Measurements from ENCODE around the gene NOS1AP. TPM values are rescaled to one million over a fixed set of nuclear protein-coding genes. Genes with fewer than 3 reads are reported as not detected.
"Not testable (repeated sequence)": the region's sequence is repeated elsewhere in the genome, so short reads cannot be mapped to it uniquely, and the experiment has no call there.

The NOS1AP gene
- total and polyA plus RNA-seq, 8 donors, result 2.2 to 6.2 (median 3.3) TPM

DNA sequence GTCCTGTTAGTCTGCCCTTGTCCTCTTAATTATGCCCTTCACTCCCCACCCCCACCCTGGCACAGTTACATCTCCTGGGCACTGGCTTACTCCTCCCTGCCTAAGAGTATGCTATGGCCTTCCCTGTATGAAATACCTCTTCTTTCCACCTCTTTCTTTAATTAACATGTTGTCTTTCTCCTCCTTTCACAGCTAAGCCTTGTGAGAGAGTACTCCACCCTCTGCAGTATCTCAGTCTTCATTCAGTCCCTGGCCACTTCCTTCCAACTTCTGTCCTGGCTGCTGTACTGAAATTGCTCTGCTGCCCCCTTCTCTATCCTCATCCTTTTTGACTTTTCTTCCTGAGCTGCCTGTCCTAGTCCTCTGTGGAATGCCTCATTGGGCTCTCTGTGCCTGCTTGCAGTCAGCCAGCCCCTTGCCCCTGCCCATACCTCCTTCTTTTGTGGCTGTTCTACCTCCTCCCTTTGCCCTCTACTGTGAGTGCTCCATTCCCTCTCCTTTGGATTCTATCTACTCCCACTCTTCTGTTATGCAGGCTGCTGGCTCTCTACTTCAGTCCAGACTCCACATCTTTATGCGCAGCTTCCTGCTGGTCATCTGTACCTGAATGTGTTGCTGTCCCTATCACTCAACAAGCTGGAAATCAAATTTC lies 8.3 kb downstream of the NOS1AP start:
- DNase-seq, result no peak
- no peak for ATAC-seq
- H3K4me3 ChIP-seq, result no peak overlapping the region
- H3K4me1 ChIP-seq, result no peaks in the 10 kb centered on the region
- intact Hi-C loops (cut with DNase I), result no loop called here
- peaks cover 0 to 11% of the 10 kb centered on the region in 2 donors for H3K27me3 ChIP-seq
- no peak overlapping the region for H3K27ac ChIP-seq
- TF ChIP-seq, protein P1, sequence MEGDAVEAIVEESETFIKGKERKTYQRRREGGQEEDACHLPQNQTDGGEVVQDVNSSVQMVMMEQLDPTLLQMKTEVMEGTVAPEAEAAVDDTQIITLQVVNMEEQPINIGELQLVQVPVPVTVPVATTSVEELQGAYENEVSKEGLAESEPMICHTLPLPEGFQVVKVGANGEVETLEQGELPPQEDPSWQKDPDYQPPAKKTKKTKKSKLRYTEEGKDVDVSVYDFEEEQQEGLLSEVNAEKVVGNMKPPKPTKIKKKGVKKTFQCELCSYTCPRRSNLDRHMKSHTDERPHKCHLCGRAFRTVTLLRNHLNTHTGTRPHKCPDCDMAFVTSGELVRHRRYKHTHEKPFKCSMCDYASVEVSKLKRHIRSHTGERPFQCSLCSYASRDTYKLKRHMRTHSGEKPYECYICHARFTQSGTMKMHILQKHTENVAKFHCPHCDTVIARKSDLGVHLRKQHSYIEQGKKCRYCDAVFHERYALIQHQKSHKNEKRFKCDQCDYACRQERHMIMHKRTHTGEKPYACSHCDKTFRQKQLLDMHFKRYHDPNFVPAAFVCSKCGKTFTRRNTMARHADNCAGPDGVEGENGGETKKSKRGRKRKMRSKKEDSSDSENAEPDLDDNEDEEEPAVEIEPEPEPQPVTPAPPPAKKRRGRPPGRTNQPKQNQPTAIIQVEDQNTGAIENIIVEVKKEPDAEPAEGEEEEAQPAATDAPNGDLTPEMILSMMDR (IDR thresholded peaks at IDR 0.05), result no peak
- no peaks in the 10 kb centered on the region for H3K36me3 ChIP-seq
- no peaks in the 10 kb centered on the region for H3K9me3 ChIP-seq

DNA sequence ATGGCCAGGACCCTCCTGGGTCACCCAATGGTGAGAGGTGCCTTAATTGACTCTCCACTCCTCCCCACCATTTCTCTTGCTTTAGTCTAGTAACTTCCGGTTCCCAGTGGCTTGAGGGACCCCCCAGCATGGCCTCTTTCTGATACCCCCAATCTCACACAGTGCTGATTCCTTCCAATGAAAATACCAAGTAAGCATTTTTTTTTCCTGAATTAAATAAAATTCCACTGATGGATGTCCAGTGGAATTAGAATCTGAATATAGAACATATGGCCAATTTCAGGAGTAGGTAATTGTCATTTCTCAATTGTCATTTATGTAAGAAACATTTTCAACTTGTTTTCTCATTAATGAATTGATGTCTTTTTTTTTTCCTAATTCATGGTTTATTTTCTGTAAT lies 9.5 kb downstream of the NOS1AP start:
- Histone ChIP-seq H3K4me3 (no peak overlapping the region), H3K27ac (no peak overlapping the region), H3K36me3 (no peaks in the 10 kb centered on the region), H3K27me3 (no peaks in the 10 kb centered on the region), H3K9me3 (no peaks in the 10 kb centered on the region), H3K4me1 (no peaks in the 10 kb centered on the region)
- intact Hi-C loops (cut with DNase I), result no loop called here
- TF ChIP-seq, protein P1 (IDR thresholded peaks at IDR 0.05), result no peak
- DNase-seq (no peak), ATAC-seq (no peak)

DNA sequence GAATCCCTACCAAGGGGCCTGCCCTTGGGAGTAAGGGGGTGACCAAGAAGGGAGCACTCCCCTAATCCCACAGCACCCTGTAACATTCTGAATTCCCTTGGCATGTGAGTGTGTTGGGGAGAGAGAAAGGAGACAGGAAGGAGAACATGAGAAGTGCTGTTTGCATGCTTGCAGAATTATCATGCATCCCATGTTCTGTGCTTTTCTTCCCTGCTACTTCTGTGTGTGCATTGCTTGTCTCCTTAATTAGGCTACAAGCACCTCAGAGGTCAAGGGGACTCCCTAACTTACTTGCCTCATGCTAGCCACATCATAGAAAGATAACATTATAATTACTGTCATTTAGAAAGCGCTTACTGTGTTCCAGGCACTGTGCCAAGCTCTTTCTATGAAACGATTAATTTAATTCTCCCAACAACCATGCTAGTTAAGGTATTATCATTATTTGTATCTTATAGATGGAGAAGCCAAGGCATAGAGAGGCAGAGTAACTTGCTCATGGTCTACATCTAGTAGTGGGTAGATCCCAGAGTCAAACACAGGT lies 11.1 kb downstream of the NOS1AP start:
- Histone ChIP-seq H3K9me3 (no peaks in the 10 kb centered on the region), H3K27ac (no peak overlapping the region), H3K36me3 (no peaks in the 10 kb centered on the region), H3K4me3 (no peak overlapping the region), H3K4me1 (no peaks in the 10 kb centered on the region), H3K27me3 (no peaks in the 10 kb centered on the region)
- ATAC-seq (no peak), DNase-seq (no peak)
- TF ChIP-seq, protein P1 (IDR thresholded peaks at IDR 0.05), result no peak
- intact Hi-C loops (cut with DNase I), result no loop called here

DNA sequence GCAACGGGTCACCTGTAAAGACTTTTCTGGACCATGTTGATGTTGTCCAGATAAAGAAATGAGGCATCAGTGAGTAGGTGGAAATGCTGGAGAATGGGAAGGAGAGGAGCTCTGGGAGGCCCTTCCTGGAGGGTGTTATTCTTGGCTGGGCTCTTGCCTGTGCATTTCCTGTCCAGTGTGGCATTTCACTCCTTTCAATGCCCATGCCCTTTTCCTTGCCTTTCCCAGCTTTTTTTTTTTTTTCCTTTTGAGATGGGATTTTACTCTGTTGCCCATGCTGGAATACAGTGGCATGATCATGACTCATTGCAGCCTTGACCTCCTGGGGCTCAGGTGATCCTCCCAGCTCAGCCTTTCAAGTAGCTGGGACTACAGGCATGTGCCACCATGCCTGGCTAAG lies 11.8 kb downstream of the NOS1AP start:
- no peak for DNase-seq

DNA sequence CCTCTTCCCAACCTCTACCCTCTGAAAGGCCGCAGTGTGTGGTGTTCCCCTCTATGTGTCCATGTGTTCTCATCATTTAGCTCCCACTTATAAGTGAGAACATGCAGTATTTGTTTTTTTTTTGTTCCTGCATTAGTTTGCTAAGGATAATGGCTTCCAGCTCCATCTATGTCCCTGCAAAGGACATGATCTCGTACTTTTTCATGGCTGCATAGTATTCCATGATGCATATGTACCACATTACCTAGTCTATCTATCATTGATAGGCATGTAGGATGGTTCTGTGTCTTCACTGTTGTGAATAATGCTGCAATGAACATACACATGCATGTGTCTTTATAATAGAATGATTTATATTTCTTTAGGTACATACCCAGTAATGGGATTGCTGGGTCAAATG lies 12.6 kb downstream of the NOS1AP start:
- intact Hi-C loops (cut with DNase I); H3K4me3 ChIP-seq; H3K36me3 ChIP-seq; H3K27ac ChIP-seq; ATAC-seq; H3K4me1 ChIP-seq; H3K9me3 ChIP-seq; DNase-seq; H3K27me3 ChIP-seq: not testable (repeated sequence)

More for the DNA sequence above, 11.8 kb downstream of the NOS1AP start:
- H3K36me3 ChIP-seq, result no peaks in the 10 kb centered on the region
- no peaks in the 10 kb centered on the region for H3K27me3 ChIP-seq
- H3K9me3 ChIP-seq, result no peaks in the 10 kb centered on the region
- TF ChIP-seq, protein P1 (IDR thresholded peaks at IDR 0.05), result no peak
- intact Hi-C loops (cut with DNase I), result no loop called here
- H3K27ac ChIP-seq, result no peak overlapping the region
- H3K4me3 ChIP-seq, result no peak overlapping the region
- ATAC-seq, result no peak
- H3K4me1 ChIP-seq, result no peaks in the 10 kb centered on the region

DNA sequence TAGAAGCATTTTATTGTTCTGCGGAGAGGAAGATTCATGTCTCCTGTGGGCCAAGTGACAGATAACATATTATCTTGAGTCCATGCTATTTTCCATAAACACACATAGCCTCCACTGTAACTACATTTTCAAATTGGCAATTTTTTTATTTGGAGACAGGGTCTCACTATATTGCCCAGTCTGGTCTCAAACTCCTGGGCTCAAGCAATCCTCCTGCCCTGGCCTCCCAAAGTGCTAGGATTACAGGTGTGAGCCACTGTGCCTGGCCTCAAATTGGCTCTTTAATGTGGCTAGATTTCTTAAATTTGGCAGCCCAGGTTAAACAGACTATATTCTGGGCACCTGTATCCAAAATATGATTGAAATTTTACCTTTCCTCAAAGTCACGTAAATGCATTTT lies 13.8 kb downstream of the NOS1AP start:
- intact Hi-C loops (cut with DNase I), result no loop called here
- Histone ChIP-seq H3K9me3 (no peaks in the 10 kb centered on the region), H3K4me1 (no peaks in the 10 kb centered on the region), H3K27ac (no peak overlapping the region), H3K4me3 (no peak overlapping the region), H3K36me3 (no peaks in the 10 kb centered on the region), H3K27me3 (no peaks in the 10 kb centered on the region)
- TF ChIP-seq, protein P1 (IDR thresholded peaks at IDR 0.05), result no peak
- ATAC-seq (no peak), DNase-seq (no peak)
